Raji (cell line): ENCODE measurements around the gene AK5.

Experiments used
- POLR2A ChIP-seq: IDR thresholded peaks from 2 replicates; pipeline ENCODE4 v1.6.1; 2011; ENCODE audit warnings: low read depth, low read length, control low read depth; ENCODE audit not compliant: insufficient read depth

The AK5 gene

GRCh38 chr1:77473690-77474089 is 191.9 kb downstream of the AK5 start:
- no peak for TF ChIP-seq POLR2A

DNA sequence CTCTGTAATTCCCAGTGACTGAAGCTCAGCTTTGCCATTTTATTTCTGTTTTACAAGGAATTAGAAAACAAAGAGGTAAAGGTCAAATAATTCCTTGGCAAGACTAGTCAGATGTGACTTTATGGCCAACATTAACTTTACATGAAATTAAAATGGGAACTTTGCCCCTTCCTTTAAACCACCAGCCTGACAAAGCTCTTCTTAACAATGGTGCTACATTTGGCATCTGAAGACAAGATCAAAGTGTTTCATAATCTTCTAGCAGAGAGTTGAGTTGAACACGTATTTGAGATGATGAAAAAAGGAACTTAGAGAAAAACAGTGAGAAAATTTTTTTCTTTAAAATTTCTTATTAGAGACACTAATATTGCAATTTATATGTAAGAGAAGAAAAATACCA is 193.8 kb downstream of the AK5 start:
- no peak for TF ChIP-seq POLR2A

GRCh38 chr1:77476475-77476874 is 194.7 kb downstream of the AK5 start:
- TF ChIP-seq POLR2A = no peak

DNA sequence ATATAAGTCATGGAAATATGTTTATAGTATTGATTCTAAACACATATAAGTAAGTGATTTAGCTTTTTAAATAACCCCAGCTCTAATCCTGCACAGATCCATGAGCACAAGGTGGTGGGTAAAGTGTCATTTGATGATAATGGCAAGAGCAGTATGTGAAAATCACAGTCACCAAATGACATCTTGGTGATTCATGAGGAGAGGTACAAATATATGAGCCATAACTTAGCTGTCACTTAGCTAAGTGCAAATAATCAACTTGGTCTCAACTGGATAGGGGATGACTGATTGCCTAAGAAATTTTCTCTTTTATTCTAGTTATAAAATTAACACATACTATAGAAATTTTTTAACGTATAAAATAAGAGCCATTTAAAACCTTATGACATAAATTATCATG is 202.5 kb downstream of the AK5 start:
- no peak for TF ChIP-seq POLR2A

DNA sequence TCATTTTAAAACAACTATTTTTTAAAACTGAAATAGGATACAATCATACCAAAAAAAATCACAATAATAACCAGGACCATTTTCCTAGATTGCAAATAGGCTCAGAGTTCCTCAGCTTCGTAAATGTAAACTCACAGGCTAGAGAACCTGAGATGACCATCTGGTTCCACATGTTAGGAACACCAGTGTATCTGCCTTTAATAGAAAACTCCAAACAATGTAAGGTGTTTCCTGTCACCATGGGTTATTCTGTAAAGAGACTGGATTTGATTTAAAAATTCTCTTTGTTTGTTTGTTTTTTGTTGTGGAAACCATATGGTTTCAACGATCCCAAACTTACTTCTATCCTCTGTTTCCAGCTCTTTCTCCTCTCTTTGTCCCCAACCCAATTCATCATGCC is 203.1 kb downstream of the AK5 start:
- TF ChIP-seq POLR2A = no peak

DNA sequence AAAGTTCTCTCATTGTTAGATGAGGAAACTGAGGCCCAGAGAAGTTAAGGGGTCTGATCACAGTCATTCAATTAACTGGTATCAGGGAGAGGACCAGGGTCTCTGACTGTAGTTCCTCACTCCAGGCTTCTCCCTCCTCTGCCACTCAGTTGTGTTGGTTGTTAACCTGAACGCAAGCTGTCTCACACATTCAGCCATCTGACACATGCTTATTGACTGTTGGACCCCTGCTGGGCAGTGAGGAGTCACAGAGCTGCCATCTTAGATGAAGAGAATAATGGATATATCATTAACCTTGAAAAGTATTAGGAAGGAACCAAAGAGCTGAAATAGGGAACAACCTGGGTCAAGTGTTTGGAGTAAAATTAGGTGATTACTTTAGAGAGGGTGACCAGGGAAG is 205.8 kb downstream of the AK5 start:
- TF ChIP-seq POLR2A = no peak

DNA sequence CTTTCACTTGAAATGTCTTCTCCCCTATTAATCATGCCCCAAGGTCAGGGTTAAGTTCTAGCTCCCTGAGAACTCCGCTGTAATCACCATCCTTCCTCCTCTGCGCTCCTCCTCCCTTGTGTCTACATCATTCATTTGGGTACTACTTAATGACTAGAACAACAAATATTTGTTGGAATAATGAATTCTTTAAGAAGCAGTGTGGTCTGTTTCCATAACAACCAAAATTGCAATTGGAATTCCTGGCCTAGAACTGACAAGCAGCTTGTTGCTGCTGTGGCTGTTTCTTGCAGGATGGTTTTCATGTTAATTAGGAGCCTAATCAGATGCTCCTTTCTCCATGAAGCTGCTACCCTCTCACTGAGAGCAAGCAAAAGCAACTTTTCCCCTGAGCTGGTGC is 208.1 kb downstream of the AK5 start:
- no peak for TF ChIP-seq POLR2A

- TF ChIP-seq POLR2A = no peak
Measured at GRCh38 chr1:77494026-77494425, 212.2 kb downstream of the AK5 start.

GRCh38 chr1:77498918-77499317 is 217.1 kb downstream of the AK5 start:
- no peak for TF ChIP-seq POLR2A

GRCh38 chr1:77499466-77499865 is 217.6 kb downstream of the AK5 start:
- no peak for TF ChIP-seq POLR2A

DNA sequence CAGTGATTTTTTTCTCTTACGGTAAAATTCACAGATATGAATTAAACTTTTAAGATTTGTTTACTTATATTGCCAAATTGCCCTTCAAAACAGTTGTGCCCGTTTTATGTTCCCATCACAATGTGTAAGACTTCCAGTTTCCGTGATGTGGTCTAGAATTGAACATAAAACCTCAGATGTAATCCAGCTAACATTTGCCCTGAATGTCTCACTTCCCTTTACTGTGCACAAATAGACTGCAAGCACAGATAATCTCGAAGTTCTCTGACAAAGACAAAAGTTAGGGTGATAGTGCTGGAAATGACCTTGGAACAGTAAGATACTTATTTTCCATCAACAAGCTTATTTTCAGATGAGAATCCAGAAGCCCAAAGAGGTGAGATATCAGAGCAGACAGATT is 223.2 kb downstream of the AK5 start:
- no peak for TF ChIP-seq POLR2A

- TF ChIP-seq POLR2A = no peak
Measured at GRCh38 chr1:77506771-77507170, 225.0 kb downstream of the AK5 start.

- TF ChIP-seq POLR2A = no peak
Measured at GRCh38 chr1:77509051-77509492, 227.3 kb downstream of the AK5 start.

DNA sequence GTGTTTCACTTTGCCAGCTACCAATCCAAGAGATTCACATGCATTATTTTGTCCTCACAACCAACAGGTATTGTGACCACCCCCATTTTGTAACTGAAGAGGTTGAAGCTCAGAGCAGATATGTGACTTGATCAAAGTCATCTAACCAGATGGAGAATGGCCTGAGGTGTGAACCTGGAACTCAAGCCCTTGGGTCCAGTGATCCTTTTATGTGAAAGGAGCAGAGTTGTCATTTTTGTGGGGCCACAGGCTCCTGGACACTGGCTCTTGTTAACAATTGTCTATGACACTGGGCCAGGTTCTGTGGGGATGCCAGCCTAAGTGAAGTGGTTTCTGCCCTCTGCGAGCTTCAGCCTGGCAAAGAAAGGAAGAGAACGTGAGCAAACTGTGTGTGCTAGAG is 228.1 kb downstream of the AK5 start:
- TF ChIP-seq POLR2A = no peak

GRCh38 chr1:77511440-77511840 is 229.6 kb downstream of the AK5 start:
- TF ChIP-seq POLR2A = no peak

GRCh38 chr1:77513839-77514763 is 232.3 kb downstream of the AK5 start:
- TF ChIP-seq POLR2A = no peak
